SK-N-SH (cell line): ENCODE results near the gene STAT6. TPM values are rescaled to one million over a fixed set of nuclear protein-coding genes. Genes with fewer than 3 reads are reported as not detected.

ENCODE experiments used
- CTCF ChIA-PET: fragments of 300-600, 350-600 bp; formaldehyde crosslinking; extraction: SDS; loops from one replicate; lab custom pipeline; 2021; lab: Yijun Ruan, JAX
- POLR2A ChIA-PET: fragments of 350-600 bp; sonication (Branson Sonifier 250); formaldehyde crosslinking; extraction: SDS; loops from one replicate; lab custom pipeline; 2020; ENCODE audit warnings: antibody characterized with exemption, inconsistent platforms; lab: Yijun Ruan, JAX
- DNase-seq: peaks from one replicate; pipeline ENCODE4 v3.0.0; 2012
- H2AFZ ChIP-seq: fragments of 200-600 bp; sonication (generic); 2 replicates; pipeline ENCODE4 v1.8.1; 2016; ENCODE audit warnings: antibody characterized with exemption, mild to moderate bottlenecking, low read depth
- H3F3A ChIP-seq: fragments of 200-600 bp; sonication (generic); replicated peaks from 2 replicates; pipeline ENCODE3; 2016; ENCODE audit warnings: antibody characterized with exemption, mild to moderate bottlenecking; ENCODE audit not compliant: insufficient read depth
- H3K27ac ChIP-seq, 2 experiments: fragments of 200-500 bp in 1 of 2; fragments of 200-600 bp in 1 of 2; sonication (Bioruptor generic) in 1 of 2; sonication (generic), shearing (Covaris generic) in 1 of 2; 2 replicates each; pipeline versions ENCODE4 v1.5.1 to v1.6.1; 2014 to 2016; ENCODE audit warnings: low read depth in 2 of 2, inconsistent platforms in 1 of 2, low read length in 1 of 2, mild to moderate bottlenecking in 1 of 2, mixed read lengths in 1 of 2
- H3K27me3 ChIP-seq: fragments of 200-600 bp; sonication (generic), shearing (Covaris generic); 2 replicates; pipeline ENCODE4 v1.6.1; 2016; ENCODE audit warnings: mixed run types; ENCODE audit not compliant: insufficient read depth
- H3K36me3 ChIP-seq, 2 experiments: fragments of 200-500 bp in 1 of 2; fragments of 200-600 bp in 1 of 2; sonication (Bioruptor generic) in 1 of 2; sonication (generic) in 1 of 2; replicated peaks in 1 of 2; 2 replicates each; pipeline versions ENCODE3 to v1.5.1; 2014 to 2016; ENCODE audit warnings: low read length in 1 of 2, mild to moderate bottlenecking in 1 of 2; ENCODE audit not compliant: insufficient read depth in 2 of 2, control insufficient read depth in 1 of 2
- H3K4me1 ChIP-seq, 2 experiments: fragments of 200-500 bp in 1 of 2; fragments of 200-600 bp in 1 of 2; sonication (Bioruptor generic) in 1 of 2; sonication (generic), shearing (Covaris generic) in 1 of 2; 2 replicates each; pipeline versions ENCODE4 v1.5.1 to v1.6.1; 2014 to 2016; ENCODE audit warnings: low read depth in 1 of 2, low read length in 1 of 2, mixed run types in 1 of 2; ENCODE audit not compliant: insufficient read depth in 2 of 2, control insufficient read depth in 1 of 2
- H3K4me2 ChIP-seq: fragments of 200-600 bp; sonication (generic), shearing (Covaris generic); 2 replicates; pipeline ENCODE4 v1.6.1; 2017; ENCODE audit warnings: mixed run types
- H3K4me3 ChIP-seq, 2 experiments: fragments of 200-500 bp in 1 of 2; fragments of 200-600 bp in 1 of 2; sonication (Bioruptor generic) in 1 of 2; sonication (generic), shearing (Covaris generic) in 1 of 2; 2 replicates each; pipeline versions ENCODE4 v1.5.1 to v1.8.1; 2014 to 2016; ENCODE audit warnings: low read depth in 2 of 2, inconsistent platforms in 1 of 2, low read length in 1 of 2, mild to moderate bottlenecking in 1 of 2, mixed read lengths in 1 of 2, moderate library complexity in 1 of 2
- H3K79me2 ChIP-seq: fragments of 200-600 bp; sonication (generic); 2 replicates; pipeline ENCODE4 v1.8.1; 2017; ENCODE audit warnings: mild to moderate bottlenecking; ENCODE audit not compliant: insufficient read depth
- H3K9ac ChIP-seq: fragments of 200-600 bp; sonication (generic); 2 replicates; pipeline ENCODE4 v1.6.1; 2017; ENCODE audit warnings: mixed run types
- H3K9me2 ChIP-seq: fragments of 200-600 bp; sonication (generic); 2 replicates; pipeline ENCODE4 v1.6.1; 2017; ENCODE audit warnings: mixed run types
- H3K9me3 ChIP-seq: fragments of 200-600 bp; sonication (generic); 2 replicates; pipeline ENCODE4 v1.6.1; 2017; ENCODE audit warnings: mixed run types, mild to moderate bottlenecking, moderate library complexity
- H4K20me1 ChIP-seq: fragments of 200-600 bp; sonication (generic); 2 replicates; pipeline ENCODE4 v1.6.1; 2017; ENCODE audit warnings: mild to moderate bottlenecking, mixed run types; ENCODE audit not compliant: insufficient read depth
- CHD2 ChIP-seq: fragments of 150-350 bp; IDR thresholded peaks from 2 replicates; pipeline ENCODE4 v1.6.1; 2018; ENCODE audit warnings: low read length; ENCODE audit not compliant: partially characterized antibody
- EP300 ChIP-seq, 2 experiments: IDR thresholded peaks; 2 replicates each; pipeline versions ENCODE4 v1.4.0 to v1.6.1; 2012; ENCODE audit warnings: borderline replicate concordance in 1 of 2, low read depth in 1 of 2, low read length in 1 of 2
- FOXM1 ChIP-seq: IDR thresholded peaks from 2 replicates; pipeline ENCODE4 v1.4.0; 2012; ENCODE audit warnings: low read depth, mild to moderate bottlenecking
- GABPA ChIP-seq: IDR thresholded peaks from 2 replicates; pipeline ENCODE4 v1.4.0; 2012; ENCODE audit warnings: low read depth, mild to moderate bottlenecking
- IRF3 ChIP-seq: fragments of 150-350 bp; IDR thresholded peaks from 2 replicates; pipeline ENCODE4 v1.6.1; 2016; ENCODE audit warnings: mild to moderate bottlenecking, low read depth, low read length
- NRF1 ChIP-seq: IDR thresholded peaks from 2 replicates; pipeline ENCODE4 v1.6.1; 2012; ENCODE audit warnings: low read depth, mild to moderate bottlenecking, low read length
- POLR2AphosphoS5 ChIP-seq: IDR thresholded peaks from 2 replicates; pipeline ENCODE4 v1.6.1; 2012; ENCODE audit warnings: low read depth, low read length
- RAD21 ChIP-seq: IDR thresholded peaks from 2 replicates; pipeline ENCODE4 v1.6.1; 2012; ENCODE audit warnings: mild to moderate bottlenecking, low read length
- REST ChIP-seq: IDR thresholded peaks from 2 replicates; pipeline ENCODE4 v1.6.1; 2012; ENCODE audit warnings: mild to moderate bottlenecking, low read depth, low read length, moderate library complexity
- RFX5 ChIP-seq: IDR thresholded peaks from 2 replicates; pipeline ENCODE4 v1.6.1; 2012; ENCODE audit warnings: mild to moderate bottlenecking, improper control_type of control experiment, low read length
- SMC3 ChIP-seq: IDR thresholded peaks from 2 replicates; pipeline ENCODE4 v1.6.1; 2012; ENCODE audit warnings: low read depth, low read length, improper control_type of control experiment
- TAF1 ChIP-seq: IDR thresholded peaks from 2 replicates; pipeline ENCODE4 v1.6.1; 2012; ENCODE audit warnings: low read depth, mild to moderate bottlenecking, low read length, moderate library complexity, borderline replicate concordance
- WGBS: methylation state at CpG from one replicate; pipeline ENCODE4 v1.1.6; 2017; ENCODE audit warnings: low lambda C conversion rate; 5-methylcytosine and 5-hydroxymethylcytosine counted together
- polyA plus RNA-seq, 3 experiments: library from polyadenylated mRNA; depleted of rRNA; stranded (reverse); fragments of >200 nt; gene quantifications; 2 replicates each; pipeline ENCODE4 v1.2.3, GENCODE V29; 2012
- TF ChIP-seq, protein P1 (sequence below): IDR thresholded peaks from 2 replicates; pipeline ENCODE4 v1.4.0; 2012; ENCODE audit warnings: low read depth, borderline replicate concordance
- TF ChIP-seq, protein P2 (sequence below): fragments of 200-600 bp; sonication (generic); IDR thresholded peaks from 2 replicates; pipeline ENCODE4 v1.6.1; 2017; ENCODE audit warnings: antibody characterized with exemption, mild to moderate bottlenecking, moderate library complexity
- TF ChIP-seq, protein P3 (sequence below): IDR thresholded peaks from 2 replicates; pipeline ENCODE4; 2012

STAT6 gene
- polyA plus RNA-seq, 1 of the 3 experiments (the other 2 are of a cell fraction), result 0.15 TPM

- DNase-seq, result peak; percentile 59
- no peaks in the 10 kb centered on the region for H3K9me2 ChIP-seq
- no peak overlapping the region; a peak in 1 of 4 replicates for H3K4me3 ChIP-seq
- no peak overlapping the region for H3K27ac ChIP-seq
- POLR2A ChIA-PET, result interaction anchor here (0.7 to 2.7 kb wide), 2 partner anchors 20 to 42 kb away, joined by 3 to 23 read pairs; partner anchors contain the start of gene NAB2
- H3K9me3 ChIP-seq, result no peaks in the 10 kb centered on the region
- 47% methylated on average over 3 of the region's 3 CpGs for WGBS
- TF ChIP-seq RAD21 (peak; percentile 96), TAF1 (no peak), CHD2 (no peak), FOXM1 (no peak), SMC3 (peak; percentile 97)
- TF ChIP-seq, protein P1, sequence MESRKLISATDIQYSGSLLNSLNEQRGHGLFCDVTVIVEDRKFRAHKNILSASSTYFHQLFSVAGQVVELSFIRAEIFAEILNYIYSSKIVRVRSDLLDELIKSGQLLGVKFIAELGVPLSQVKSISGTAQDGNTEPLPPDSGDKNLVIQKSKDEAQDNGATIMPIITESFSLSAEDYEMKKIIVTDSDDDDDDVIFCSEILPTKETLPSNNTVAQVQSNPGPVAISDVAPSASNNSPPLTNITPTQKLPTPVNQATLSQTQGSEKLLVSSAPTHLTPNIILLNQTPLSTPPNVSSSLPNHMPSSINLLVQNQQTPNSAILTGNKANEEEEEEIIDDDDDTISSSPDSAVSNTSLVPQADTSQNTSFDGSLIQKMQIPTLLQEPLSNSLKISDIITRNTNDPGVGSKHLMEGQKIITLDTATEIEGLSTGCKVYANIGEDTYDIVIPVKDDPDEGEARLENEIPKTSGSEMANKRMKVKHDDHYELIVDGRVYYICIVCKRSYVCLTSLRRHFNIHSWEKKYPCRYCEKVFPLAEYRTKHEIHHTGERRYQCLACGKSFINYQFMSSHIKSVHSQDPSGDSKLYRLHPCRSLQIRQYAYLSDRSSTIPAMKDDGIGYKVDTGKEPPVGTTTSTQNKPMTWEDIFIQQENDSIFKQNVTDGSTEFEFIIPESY, result no peak
- TF ChIP-seq, protein P2, sequence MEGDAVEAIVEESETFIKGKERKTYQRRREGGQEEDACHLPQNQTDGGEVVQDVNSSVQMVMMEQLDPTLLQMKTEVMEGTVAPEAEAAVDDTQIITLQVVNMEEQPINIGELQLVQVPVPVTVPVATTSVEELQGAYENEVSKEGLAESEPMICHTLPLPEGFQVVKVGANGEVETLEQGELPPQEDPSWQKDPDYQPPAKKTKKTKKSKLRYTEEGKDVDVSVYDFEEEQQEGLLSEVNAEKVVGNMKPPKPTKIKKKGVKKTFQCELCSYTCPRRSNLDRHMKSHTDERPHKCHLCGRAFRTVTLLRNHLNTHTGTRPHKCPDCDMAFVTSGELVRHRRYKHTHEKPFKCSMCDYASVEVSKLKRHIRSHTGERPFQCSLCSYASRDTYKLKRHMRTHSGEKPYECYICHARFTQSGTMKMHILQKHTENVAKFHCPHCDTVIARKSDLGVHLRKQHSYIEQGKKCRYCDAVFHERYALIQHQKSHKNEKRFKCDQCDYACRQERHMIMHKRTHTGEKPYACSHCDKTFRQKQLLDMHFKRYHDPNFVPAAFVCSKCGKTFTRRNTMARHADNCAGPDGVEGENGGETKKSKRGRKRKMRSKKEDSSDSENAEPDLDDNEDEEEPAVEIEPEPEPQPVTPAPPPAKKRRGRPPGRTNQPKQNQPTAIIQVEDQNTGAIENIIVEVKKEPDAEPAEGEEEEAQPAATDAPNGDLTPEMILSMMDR, result peak; percentile 84
- peaks cover 18% of the 10 kb centered on the region for H3K79me2 ChIP-seq
- H3K4me2 ChIP-seq, result no peak overlapping the region
- H3K36me3 ChIP-seq, result peaks cover 7 to 14% of the 10 kb centered on the region in 2 experiments
- H3F3A ChIP-seq, result peaks cover 16% of the 10 kb centered on the region
- no peaks in the 10 kb centered on the region for H3K27me3 ChIP-seq
- no peaks in the 10 kb centered on the region for H4K20me1 ChIP-seq
- no peak overlapping the region for H3K9ac ChIP-seq
- peaks cover 0 to 2% of the 10 kb centered on the region in 2 experiments; a peak in 1 of 4 replicates for H3K4me1 ChIP-seq
- CTCF ChIA-PET, result interaction anchor here (0.6 to 14.9 kb wide), 42 partner anchors 9 to 433 kb away, joined by 3 to 339 read pairs (median 4); partner anchors contain the start of genes LRP1, MYO1A, NAB2 and NEMP1
- no peak overlapping the region; the same call in 1 of the 2 replicates for H2AFZ ChIP-seq
Observed at GRCh38 chr12:57069523-57069922, 41.6 kb downstream of the STAT6 start.

DNA sequence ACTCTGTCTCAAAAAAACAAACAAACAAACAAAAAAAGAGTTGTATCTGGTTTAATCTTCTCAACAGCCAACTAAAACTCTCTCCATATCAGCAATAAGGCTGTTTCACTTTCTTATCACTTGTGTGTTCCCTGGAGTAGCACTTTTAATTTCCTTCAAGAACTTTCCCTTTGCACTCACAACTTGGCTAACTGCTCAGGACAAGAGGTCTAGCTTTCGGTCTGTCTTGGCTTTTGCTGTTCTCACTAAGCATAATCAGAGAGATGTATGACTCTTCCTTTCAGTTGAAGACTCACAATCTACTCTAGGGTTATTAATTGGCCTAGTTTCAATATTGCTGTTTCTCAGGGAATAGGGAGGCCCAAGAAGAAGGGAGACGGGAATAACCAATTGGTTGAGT lies 44.9 kb downstream of the STAT6 start:
- no peak for DNase-seq
- H2AFZ ChIP-seq, result no peak overlapping the region
- H3K9me3 ChIP-seq, result no peaks in the 10 kb centered on the region
- no peaks in the 10 kb centered on the region for H3K9me2 ChIP-seq
- H4K20me1 ChIP-seq, result no peaks in the 10 kb centered on the region
- H3K27me3 ChIP-seq, result no peaks in the 10 kb centered on the region
- no peak overlapping the region for H3K9ac ChIP-seq
- no peak overlapping the region for H3K4me3 ChIP-seq
- H3K79me2 ChIP-seq, result no peaks in the 10 kb centered on the region
- H3K36me3 ChIP-seq, result peaks cover 17 to 19% of the 10 kb centered on the region in 2 experiments
- H3K4me2 ChIP-seq, result no peak overlapping the region
- no peak overlapping the region for H3K27ac ChIP-seq
- peaks cover 20% of the 10 kb centered on the region for H3F3A ChIP-seq
- ChIA-PET CTCF (interaction anchor here (0.7 to 5.5 kb wide), 10 partner anchors 10 to 108 kb away, joined by 3 to 28 read pairs (median 4); partner anchors contain the start of genes STAT6, TAC3 and ZBTB39), POLR2A (interaction anchor here (0.9 kb wide), 2 partner anchors 45 to 58 kb away, joined by 3 read pairs; partner anchors contain the start of gene STAT6)
- peaks cover 0 to 7% of the 10 kb centered on the region in 2 experiments; a peak in 1 of 4 replicates for H3K4me1 ChIP-seq
- TF ChIP-seq, protein P3, sequence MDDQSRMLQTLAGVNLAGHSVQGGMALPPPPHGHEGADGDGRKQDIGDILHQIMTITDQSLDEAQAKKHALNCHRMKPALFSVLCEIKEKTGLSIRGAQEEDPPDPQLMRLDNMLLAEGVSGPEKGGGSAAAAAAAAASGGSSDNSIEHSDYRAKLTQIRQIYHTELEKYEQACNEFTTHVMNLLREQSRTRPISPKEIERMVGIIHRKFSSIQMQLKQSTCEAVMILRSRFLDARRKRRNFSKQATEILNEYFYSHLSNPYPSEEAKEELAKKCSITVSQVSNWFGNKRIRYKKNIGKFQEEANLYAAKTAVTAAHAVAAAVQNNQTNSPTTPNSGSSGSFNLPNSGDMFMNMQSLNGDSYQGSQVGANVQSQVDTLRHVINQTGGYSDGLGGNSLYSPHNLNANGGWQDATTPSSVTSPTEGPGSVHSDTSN, result no peak
- TF ChIP-seq RFX5, result no peak
- TF ChIP-seq POLR2AphosphoS5, result no peak
- no peak for TF ChIP-seq CHD2
- no peak for TF ChIP-seq REST
- TF ChIP-seq IRF3, result no peak
- TF ChIP-seq RAD21, result no peak
- TF ChIP-seq EP300 (IDR thresholded peaks at IDR 0.05; ENCODE audit: borderline replicate concordance in 1 of 2, low read depth in 1 of 2, low read length in 1 of 2), result no peak
- no peak for TF ChIP-seq GABPA
- TF ChIP-seq NRF1, result no peak
- 98% methylated on average over 2 of the region's 2 CpGs for WGBS
